CD1c-positive myeloid dendritic cell (primary cell): Measurements from ENCODE around the gene PARP16.
"Not testable (repeated sequence)": the region's sequence is repeated elsewhere in the genome, so short reads cannot be mapped to it uniquely, and the experiment has no call there.

Experiments used
- DNase-seq: peaks from one replicate; pipeline ENCODE4 v3.0.0-alpha.2; 2016; ENCODE audit errors: extremely low spot score

PARP16 gene

GRCh38 chr15:65233696-65234095 is 53.0 kb downstream of the PARP16 start:
- DNase-seq = no peak

GRCh38 chr15:65232520-65232919 is 54.2 kb downstream of the PARP16 start:
- no peak for DNase-seq

GRCh38 chr15:65231306-65231705 is 55.4 kb downstream of the PARP16 start:
- DNase-seq = no peak

DNA sequence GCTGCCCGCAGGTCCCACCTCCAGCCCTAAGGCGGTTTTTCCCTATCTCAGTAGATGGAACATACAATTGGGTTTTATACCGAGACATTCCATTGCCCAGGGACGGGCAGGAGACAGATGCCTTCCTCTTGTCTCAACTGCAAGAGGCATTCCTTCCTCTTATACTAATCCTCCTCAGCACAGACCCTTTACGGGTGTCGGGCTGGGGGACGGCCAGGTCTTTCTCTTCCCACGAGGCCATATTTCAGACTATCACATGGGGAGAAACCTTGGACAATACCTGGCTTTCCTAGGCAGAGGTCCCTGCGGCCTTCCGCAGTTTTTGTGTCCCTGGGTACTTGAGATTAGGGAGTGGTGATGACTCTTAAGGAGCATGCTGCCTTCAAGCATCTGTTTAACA is 59.8 kb downstream of the PARP16 start:
- not testable (repeated sequence) for DNase-seq

DNA sequence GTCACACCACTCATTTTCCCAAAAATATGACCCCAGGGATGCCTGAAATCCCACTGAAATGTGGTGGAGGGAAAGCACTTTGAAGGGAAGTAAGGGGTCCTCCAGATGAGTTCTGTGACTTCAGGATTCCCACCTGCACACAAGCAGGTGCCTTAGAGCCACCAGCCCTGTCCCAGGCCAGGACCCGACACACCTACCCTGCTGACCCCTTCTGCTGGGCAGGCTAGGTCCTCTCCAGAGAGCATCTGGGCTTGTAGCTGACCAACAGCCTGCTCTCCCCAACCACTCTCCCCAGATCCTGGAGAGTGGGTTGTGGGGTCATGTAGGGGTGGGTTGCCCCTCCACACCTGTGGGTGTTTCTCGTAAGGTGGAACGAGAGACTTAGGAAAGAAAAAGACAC is 60.5 kb downstream of the PARP16 start:
- no peak for DNase-seq

DNA sequence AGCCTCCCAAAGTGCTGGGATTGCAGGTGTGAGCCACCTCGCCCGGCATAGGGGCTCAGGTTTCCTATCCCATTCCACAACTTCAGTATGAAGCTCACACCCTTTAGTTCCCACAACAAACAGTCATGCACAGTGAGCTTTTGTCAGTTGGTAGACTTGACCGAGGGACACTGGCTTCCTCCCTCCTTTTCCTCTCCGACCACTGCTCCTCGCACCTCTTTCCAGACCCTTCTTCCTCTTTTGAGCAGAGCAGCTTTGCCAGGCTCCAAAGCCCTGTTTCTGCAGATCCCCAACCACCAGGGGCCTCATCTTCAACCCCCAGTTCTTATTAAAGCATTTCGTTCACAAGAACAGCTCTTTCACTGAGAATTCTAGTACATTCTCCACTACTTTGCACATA is 62.7 kb downstream of the PARP16 start:
- DNase-seq = no peak

GRCh38 chr15:65222891-65223290 is 63.8 kb downstream of the PARP16 start:
- no peak for DNase-seq

DNA sequence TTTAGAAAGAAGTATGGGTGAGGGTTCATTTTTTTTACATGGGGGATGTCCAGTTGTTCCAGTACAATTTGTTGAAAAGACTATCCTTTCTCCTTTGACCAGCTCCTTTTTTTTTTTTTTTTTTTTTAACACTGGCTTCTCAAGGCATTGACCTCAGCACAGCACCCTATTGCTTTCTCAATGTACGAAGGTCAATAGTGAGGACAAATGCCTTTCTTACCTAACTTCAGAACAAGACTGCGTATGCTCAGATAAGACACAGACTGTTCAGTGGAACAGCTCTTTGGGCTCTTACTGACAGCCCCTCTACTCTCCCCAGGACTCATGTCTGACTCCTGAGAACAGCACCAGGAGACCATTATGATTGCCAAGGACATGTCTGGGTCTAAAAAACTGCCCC is 65.0 kb downstream of the PARP16 start:
- no peak for DNase-seq

DNA sequence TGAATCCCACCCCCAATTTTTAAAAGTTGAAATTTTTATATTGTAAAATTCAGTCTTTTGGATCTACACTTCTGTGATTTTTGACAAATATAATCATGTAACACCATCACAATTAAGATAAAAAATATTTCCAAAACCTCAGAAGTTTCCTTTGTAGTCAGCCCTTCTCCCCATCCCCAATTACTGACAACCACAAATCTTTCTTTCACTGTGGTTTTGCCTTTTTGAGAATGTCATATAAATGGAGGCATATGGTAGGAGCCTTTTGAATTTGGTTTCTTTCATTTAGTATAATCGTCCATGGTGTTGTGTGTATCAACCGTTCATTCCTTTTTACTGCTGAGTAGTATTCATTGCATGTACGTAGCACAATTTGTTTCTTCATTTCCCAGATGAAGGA is 67.5 kb downstream of the PARP16 start:
- DNase-seq = no peak

DNA sequence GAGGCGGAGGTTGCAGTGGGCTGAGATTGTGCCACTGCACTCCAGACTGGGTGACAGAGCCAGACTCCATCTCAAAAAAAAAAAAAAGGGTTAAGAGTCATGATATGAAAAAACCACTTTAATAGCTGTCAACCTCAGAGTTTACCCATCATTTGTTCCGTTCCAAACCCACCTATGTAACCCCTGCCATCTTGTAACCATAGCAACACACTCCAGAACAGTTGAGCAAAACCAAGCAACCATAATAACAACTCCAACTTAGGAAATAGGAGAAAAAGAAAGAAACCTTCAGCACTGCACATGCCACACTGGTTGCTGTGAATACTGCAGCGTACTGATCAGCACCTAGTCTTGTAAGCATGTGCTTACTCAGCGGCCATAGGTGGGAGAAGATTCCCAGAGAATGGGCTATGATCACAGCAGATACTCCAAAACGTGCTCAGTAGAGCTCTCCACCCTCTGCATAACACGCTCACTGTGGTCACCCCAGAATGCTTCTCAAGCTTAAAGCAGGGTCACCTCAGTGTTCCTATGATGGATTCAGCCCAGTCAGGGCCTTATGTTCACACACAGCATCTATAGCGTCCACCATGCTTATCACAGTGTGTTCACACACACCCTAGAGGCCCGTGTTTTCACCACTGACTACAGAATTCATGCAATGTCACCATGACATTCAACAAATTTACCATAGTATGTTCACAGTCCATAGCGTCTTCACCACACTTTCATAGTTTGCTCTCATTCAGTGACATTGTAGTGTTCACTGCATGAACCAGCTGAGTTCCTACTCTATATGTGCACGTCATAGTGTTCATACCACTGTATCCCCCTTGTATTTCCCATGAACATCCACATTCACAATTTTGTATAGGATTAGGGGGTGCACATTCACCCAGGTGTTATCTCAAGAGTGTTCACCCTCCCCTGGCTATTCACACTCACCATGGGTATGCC is 68.9 kb downstream of the PARP16 start:
- no peak for DNase-seq

DNA sequence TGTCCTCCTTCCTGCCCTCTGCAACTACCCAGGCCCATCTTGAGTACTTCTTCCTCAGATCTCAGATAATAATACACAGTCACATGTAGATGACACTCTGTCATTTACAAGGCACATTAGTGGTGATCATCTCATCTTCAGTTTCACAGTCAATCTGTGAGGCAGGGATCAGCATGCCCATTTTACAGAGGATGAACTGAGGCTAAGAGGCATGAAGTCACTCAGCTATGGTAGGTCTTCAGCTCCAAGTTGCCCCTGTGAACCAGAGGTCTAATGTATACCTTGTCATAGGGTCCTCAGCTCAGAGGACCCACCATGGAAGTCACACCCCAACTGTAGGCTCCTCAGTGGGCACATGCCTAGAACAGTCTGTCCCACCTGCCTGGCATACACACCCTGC is 71.2 kb downstream of the PARP16 start:
- DNase-seq = no peak

DNA sequence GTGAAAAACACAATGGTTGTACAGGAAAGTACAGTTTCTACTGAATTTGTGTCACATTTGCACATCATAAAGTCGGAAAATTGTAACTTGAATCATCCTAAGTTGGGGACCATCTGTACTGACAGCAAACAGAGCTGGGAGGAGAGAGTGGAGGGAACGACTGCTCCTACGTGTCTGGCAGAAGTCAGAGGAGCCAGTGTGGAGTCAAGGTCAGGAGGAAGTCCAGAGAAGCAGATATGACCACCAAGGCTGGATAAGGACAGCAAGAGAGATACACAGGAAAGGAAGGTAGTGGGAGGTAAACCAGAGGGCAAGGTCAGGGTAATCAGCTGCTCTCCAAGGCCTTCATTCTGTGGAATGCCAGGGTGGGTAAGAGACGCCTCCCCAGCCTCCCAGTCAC is 72.7 kb downstream of the PARP16 start:
- DNase-seq = no peak

DNA sequence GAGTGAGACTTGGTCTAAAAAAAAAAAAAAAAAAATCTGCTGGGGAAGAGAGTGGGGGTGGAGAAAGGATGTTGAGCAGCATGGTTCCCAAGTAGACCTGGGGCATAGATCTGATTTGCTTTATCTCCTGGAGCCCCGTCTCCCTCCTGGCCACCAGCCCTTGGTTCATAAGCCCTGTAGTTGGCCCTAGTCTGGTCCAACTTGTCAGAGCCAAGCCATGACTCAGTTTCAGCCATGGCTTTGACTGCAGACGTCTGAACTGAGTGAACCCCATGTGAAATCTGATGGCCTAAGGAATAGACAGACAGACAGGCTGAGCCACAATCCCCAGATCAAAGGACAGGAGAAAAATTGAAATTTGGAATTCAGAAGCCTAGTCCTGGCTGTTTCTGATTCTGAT is 73.4 kb downstream of the PARP16 start:
- DNase-seq = no peak

GRCh38 chr15:65212097-65212496 is 74.6 kb downstream of the PARP16 start:
- no peak for DNase-seq

DNA sequence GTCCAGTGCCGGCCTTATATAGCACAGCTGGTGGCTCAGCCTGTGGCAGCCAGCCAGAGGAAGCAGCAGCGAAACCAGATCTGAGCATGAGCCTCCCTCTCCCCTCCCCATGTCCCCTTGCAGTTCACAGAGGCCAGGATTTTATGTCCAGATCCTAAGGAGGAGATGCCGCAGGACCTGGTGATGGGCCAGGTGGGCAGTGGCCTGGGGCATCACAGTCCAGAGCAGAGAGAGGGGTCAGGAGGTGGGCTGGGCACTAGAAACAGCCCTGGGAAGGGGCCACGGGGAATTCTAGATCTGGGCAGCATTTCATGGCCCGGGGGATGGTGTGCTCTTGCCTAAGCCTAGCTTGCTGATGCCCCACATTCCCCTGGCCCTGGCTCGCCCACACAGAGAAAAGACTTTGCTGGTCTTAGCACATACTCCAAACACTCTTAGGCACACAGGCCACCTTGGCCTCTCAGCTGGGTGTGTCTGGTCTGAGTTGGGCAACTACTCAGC is 75.2 kb downstream of the PARP16 start:
- DNase-seq = no peak

DNA sequence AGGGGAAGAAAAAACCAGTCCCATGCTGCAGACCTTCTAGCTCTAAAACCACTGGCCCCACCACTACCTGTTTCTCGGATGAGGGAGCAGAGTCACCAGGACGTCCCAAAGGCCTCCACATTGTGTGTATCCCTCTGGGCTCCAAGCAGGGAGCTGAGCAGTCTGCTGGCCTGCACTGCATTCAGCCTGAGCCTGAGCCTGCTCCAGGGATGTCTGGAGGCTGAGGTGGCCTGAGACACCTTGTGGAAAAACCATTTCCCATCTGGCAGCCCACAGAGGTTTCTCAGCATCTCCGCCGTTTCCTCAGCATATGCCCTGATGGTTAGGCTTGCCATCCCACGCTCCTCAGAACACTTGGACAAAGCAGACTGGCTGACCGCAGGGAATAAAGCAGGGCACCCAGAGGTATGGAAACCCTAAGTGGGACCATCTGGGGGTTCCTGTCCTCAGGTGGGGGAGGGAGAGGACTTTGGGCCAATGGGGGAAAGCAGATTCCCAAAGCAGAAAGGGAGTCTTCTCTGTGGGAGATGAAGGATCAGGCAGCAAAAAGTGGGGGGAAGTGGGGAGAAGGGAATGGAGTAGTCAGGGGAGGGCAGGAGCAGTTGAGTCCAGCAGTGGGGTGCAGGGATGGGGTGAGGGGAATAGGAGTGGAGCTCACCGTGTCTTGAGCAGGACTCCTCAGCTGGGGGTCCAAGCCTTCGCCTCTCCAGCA is 75.8 kb downstream of the PARP16 start, which contains the start of gene CILP:
CILP (minus strand) TSS at position 704 of the 712 bp plus-strand sequence. CDS start 1,718 bp downstream, outside the sequence.
- no peak for DNase-seq

DNA sequence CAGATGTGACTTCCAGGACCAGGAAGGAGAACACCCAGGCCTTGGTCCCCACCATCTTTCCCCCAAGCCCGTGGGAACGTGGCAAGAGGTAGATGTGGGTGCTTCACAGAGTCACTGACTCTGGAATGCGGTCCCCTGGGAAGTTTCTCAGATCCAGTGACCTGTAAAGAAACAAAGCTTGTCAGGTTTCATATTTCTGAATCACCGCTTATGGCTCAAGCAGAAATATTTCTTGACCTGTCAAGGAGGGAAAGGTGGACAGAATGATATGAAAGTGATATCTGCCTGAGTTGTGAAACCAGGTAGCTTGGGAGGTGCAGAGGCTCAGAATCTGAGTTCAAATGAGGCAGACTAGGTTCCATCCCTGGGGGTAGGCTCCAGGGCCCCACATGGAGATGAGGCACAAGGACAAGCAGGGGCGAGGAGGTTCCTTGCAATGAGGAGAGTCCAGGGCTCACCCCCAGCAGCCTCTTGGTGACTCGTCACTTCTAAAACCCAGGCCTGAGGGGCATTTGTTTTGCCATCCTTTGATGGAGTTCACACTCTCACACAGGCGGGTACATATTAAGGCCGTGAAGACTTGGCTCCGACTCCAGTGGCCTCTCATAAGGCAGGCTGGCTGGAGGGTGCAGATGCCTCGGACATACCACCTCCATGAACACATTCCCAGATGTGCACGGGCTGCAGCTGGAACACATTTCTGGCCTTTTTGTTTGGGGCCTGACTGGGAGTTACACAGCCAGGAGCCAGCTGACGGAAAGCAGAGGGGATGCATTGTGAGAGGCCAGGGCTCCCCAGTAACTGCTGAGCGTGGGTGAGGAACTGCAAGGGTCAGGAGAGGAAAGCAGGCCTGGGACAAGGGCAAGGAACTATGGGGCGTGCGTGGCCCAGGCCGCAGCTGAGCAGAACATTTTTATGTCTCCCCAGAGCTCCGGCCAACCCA is 76.7 kb downstream of the PARP16 start:
- DNase-seq = no peak

- DNase-seq = no peak
Observed at GRCh38 chr15:65208647-65209046, 78.0 kb downstream of the PARP16 start.
